ENCODE results near the gene VPS11. TPM values are rescaled to one million over a fixed set of nuclear protein-coding genes. Genes with fewer than 3 reads are reported as not detected.
A peak's percentile ranks its signal among the peaks of the same experiment; 100 is the strongest.
"Not testable (repeated sequence)": the region's sequence is repeated elsewhere in the genome, so short reads cannot be mapped to it uniquely, and the experiment has no call there.

VPS11 gene
- total RNA-seq, 2 experiments from 2014 or later = 30.1 to 31.2 TPM

DNA sequence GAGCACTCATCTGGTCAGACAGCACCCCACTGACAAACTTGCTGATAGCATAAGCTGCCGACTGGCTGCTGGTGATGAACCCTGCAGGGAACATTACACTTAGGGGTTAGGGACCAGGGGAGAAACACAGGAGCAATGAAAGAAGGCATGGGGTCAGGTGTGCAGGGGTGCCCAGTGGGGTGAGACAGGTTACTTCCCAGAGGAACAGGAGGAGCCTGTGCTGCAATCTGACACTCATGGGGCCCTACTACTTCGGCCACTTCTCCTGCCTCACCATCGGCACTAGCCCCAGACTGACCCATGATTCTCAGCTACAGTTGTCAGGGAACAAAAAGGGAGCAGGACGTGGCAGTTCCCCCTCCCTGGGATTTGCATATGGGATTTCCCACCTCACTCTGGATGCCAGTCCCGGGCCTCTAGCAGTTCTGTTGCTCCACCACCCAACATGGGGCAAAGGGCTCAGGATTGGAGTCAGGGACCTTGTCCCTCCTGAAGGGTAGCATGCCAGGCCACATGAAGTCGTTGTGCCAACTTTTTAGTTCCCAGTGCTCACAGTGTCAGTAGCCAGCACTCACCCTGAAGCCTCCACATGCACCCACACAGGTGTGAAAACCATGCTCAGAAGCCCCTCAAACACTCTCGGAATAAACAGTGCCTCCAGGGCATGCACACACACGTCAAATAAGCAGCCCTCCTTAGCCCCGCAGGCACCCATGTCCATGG lies 39.1 kb upstream of the VPS11 start:
- Mint-ChIP-seq H3K4me1 (peaks cover 33% of the 10 kb centered on the region), H3K4me3 (peak overlapping the region; percentile 71), H3K27me3 (no peaks in the 10 kb centered on the region), H3K9me3 (ENCODE audit: low read depth) (no peaks in the 10 kb centered on the region), H3K27ac (peak overlapping the region; percentile 83), H3K36me3 (peaks cover 14% of the 10 kb centered on the region)
- no peak for DNase-seq
- ATAC-seq = no peak
- CTCF ChIA-PET = interaction anchor here (1.0 kb wide), 1 partner anchor 10 kb away, joined by 4 read pairs; the partner anchor contains the start of genes RPS25 and TRAPPC4

- no peak for DNase-seq
- Mint-ChIP-seq H3K27me3 (no peaks in the 10 kb centered on the region), H3K4me3 (peak overlapping the region; percentile 71), H3K9me3 (ENCODE audit: low read depth) (no peaks in the 10 kb centered on the region), H3K4me1 (peaks cover 28% of the 10 kb centered on the region), H3K27ac (peak overlapping the region; percentile 83), H3K36me3 (peaks cover 12% of the 10 kb centered on the region)
- CTCF ChIA-PET = interaction anchor here (1.0 to 3.0 kb wide), 2 partner anchors 10 to 11 kb away, joined by 4 to 11 read pairs; partner anchors contain the start of genes RPS25 and TRAPPC4
- no peak for ATAC-seq
Measured at GRCh38 chr11:119029069-119029339, 38.6 kb upstream of the VPS11 start.

DNA sequence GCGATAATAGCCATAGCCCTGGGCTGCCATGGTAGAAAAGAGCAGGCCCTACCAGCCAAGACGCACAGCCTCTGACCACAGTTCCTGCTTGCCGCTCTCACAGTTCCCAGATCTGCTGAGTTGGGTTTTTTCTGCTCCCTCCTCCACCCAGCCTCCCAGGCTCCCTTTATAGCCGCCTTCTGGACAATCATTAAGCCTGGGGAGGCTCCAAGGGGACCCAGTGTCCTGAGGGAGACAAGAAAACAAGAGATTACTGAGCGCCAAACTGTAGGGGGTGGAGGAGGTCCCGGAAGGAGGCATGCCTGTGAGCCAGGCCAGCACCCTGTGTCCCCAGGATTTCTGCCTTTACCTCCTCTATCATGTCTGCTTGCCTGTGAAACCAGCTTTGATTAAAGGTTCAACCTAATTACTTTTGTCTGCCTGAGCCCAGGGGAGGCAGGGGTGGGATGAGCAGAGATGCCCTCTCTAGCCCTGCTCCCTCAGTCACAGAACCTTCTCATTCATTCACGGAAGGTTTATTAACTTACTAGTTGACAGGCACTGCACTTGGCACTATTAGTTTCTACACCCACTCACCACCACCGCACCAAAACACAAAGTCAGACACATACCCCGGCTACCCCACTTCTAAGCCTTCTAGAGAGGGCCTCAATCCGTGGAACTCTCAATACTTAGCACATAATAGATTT lies 38.1 kb upstream of the VPS11 start:
- ATAC-seq = no peak
- Mint-ChIP-seq H3K27me3 (no peaks in the 10 kb centered on the region), H3K4me1 (peaks cover 25% of the 10 kb centered on the region), H3K36me3 (peaks cover 9% of the 10 kb centered on the region), H3K27ac (peak overlapping the region; percentile 83), H3K4me3 (peak overlapping the region; percentile 71), H3K9me3 (ENCODE audit: low read depth) (no peaks in the 10 kb centered on the region)
- DNase-seq = no peak
- CTCF ChIA-PET = interaction anchor here (0.9 to 3.0 kb wide), 6 partner anchors 10 to 240 kb away, joined by 3 to 12 read pairs (median 5); partner anchors contain the start of genes CENATAC, TRAPPC4 and VPS11

DNA sequence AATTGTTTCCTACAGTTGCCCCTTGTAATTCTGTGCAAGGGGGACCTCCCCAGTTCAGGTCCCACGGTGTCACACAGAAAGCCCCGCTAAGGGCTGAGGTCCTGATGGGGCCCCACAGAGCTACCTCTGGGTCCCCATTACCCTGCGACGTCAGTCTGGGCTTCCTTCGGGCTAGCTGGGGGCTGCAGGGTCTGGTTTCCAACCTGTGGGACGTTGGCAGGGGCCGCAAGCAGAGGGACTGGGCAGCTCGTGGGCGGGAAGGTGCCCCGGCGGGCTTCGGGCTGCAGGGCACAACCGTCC lies 37.6 kb upstream of the VPS11 start:
- CTCF ChIA-PET = interaction anchor here (0.6 to 3.0 kb wide), 13 partner anchors 7 to 435 kb away, joined by 3 to 12 read pairs (median 3); partner anchors contain the start of genes CENATAC, RPS25, TRAPPC4 and VPS11
- Mint-ChIP-seq H3K9me3 (ENCODE audit: low read depth) (no peaks in the 10 kb centered on the region), H3K27me3 (no peaks in the 10 kb centered on the region), H3K36me3 (peaks cover 5% of the 10 kb centered on the region), H3K27ac (peak overlapping the region; percentile 83), H3K4me1 (peaks cover 21% of the 10 kb centered on the region), H3K4me3 (peak overlapping the region; percentile 71)
- ATAC-seq = no peak
- no peak for DNase-seq

- DNase-seq (peak; percentile 99), ATAC-seq (peak; percentile 97)
- Mint-ChIP-seq H3K27me3 (no peaks in the 10 kb centered on the region), H3K36me3 (peaks cover 4% of the 10 kb centered on the region), H3K4me1 (peaks cover 21% of the 10 kb centered on the region), H3K4me3 (peak within 1 kb of the TSS; percentile 71), H3K27ac (peak within 1 kb of the TSS; percentile 83), H3K9me3 (ENCODE audit: low read depth) (no peaks in the 10 kb centered on the region)
- CTCF ChIA-PET = interaction anchor here (0.6 to 3.1 kb wide), 19 partner anchors 8 to 435 kb away, joined by 3 to 12 read pairs (median 4); partner anchors contain the start of genes CENATAC, RPS25, TRAPPC4 and VPS11
Measured at GRCh38 chr11:119030329-119031047, 37.1 kb upstream of the VPS11 start, which contains the start of gene SLC37A4. Gene SLC37A4 (minus strand): TSS chr11:119030877.

- H3K4me1 Mint-ChIP-seq = peaks cover 21% of the 10 kb centered on the region
- H3K27ac Mint-ChIP-seq = no peak overlapping the region
- H3K4me3 Mint-ChIP-seq = no peak overlapping the region
- DNase-seq (no peak), ATAC-seq (no peak)
- H3K9me3 Mint-ChIP-seq (ENCODE audit: low read depth) = no peaks in the 10 kb centered on the region
- H3K27me3 Mint-ChIP-seq = no peaks in the 10 kb centered on the region
- H3K36me3 Mint-ChIP-seq = peaks cover 4% of the 10 kb centered on the region
- CTCF ChIA-PET = interaction anchor here (0.8 to 3.1 kb wide), 11 partner anchors 9 to 289 kb away, joined by 3 to 12 read pairs (median 7); partner anchors contain the start of genes BCL9L, CENATAC and TRAPPC4
Measured at GRCh38 chr11:119031912-119032280, 35.7 kb upstream of the VPS11 start.

GRCh38 chr11:119033421-119033820 lies 34.2 kb upstream of the VPS11 start:
- not testable (repeated sequence) for H3K9me3 Mint-ChIP-seq (ENCODE audit: low read depth); ATAC-seq; DNase-seq; H3K27ac Mint-ChIP-seq; H3K27me3 Mint-ChIP-seq; H3K4me3 Mint-ChIP-seq; H3K36me3 Mint-ChIP-seq
- H3K4me1 Mint-ChIP-seq = peaks cover 19% of the 10 kb centered on the region
- CTCF ChIA-PET = interaction anchor here (0.7 to 3.1 kb wide), 6 partner anchors 10 to 163 kb away, joined by 3 to 9 read pairs (median 4); partner anchors contain the start of gene HYOU1

DNA sequence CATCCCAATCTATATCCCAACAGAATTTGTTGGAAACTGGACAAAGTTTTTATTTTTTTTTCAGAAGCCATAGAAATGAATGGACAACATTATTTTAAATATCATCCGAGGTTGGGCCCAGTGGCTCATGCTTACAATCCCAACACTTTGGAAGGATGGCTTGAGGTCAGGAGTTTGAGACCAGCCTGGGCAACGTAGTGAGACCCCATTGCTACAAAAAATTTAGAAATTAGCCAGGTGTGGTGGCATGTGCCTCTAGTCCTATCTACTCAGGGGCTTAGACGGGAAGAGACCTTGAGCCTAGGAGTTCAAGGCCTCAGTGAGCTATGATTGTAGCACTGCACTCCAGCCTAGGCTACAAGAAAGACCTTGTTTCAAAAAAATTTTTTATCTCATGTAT lies 32.8 kb upstream of the VPS11 start:
- H3K27ac Mint-ChIP-seq = no peak overlapping the region
- H3K36me3 Mint-ChIP-seq = no peaks in the 10 kb centered on the region
- H3K4me3 Mint-ChIP-seq = no peak overlapping the region
- no peaks in the 10 kb centered on the region for H3K9me3 Mint-ChIP-seq (ENCODE audit: low read depth)
- peaks cover 2% of the 10 kb centered on the region for H3K27me3 Mint-ChIP-seq
- DNase-seq (no peak), ATAC-seq (no peak)
- H3K4me1 Mint-ChIP-seq = peaks cover 5% of the 10 kb centered on the region
- CTCF ChIA-PET = interaction anchor here (1.5 kb wide), 1 partner anchor 162 kb away, joined by 7 read pairs; no protein-coding TSS in a partner anchor

- Mint-ChIP-seq H3K4me3 (no peak overlapping the region), H3K36me3 (no peaks in the 10 kb centered on the region), H3K27ac (no peak overlapping the region), H3K27me3 (peaks cover 2% of the 10 kb centered on the region), H3K9me3 (ENCODE audit: low read depth) (no peaks in the 10 kb centered on the region), H3K4me1 (peaks cover 6% of the 10 kb centered on the region)
- ATAC-seq = no peak
- CTCF ChIA-PET = interaction anchor here (1.3 kb wide), 1 partner anchor 13 kb away, joined by 3 read pairs; no protein-coding TSS in a partner anchor
- no peak for DNase-seq
Measured at GRCh38 chr11:119038884-119039283, 28.7 kb upstream of the VPS11 start.

DNA sequence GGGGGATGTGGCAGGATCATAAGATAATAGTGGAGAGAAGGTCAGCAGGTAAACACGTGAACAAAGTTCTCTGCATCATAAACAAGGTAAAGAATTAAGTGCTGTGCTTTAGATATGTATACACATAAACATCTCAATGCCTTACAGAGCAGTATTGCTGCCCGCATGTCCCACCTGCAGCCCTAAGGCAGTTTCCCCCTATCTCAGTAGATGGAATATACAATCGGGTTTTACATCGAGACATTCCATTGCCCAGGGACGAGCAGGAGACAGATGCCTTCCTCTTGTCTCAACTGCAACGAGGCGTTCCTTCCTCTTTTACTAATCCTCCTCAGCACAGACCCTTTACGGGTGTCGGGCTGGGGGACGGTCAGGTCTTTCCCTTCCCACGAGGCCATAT lies 28.1 kb upstream of the VPS11 start:
- not testable (repeated sequence) for ATAC-seq; H3K36me3 Mint-ChIP-seq; H3K27ac Mint-ChIP-seq; DNase-seq; H3K27me3 Mint-ChIP-seq; H3K9me3 Mint-ChIP-seq (ENCODE audit: low read depth); H3K4me3 Mint-ChIP-seq; H3K4me1 Mint-ChIP-seq
- CTCF ChIA-PET = interaction anchor here (1.3 kb wide), 1 partner anchor 12 kb away, joined by 3 read pairs; no protein-coding TSS in a partner anchor

DNA sequence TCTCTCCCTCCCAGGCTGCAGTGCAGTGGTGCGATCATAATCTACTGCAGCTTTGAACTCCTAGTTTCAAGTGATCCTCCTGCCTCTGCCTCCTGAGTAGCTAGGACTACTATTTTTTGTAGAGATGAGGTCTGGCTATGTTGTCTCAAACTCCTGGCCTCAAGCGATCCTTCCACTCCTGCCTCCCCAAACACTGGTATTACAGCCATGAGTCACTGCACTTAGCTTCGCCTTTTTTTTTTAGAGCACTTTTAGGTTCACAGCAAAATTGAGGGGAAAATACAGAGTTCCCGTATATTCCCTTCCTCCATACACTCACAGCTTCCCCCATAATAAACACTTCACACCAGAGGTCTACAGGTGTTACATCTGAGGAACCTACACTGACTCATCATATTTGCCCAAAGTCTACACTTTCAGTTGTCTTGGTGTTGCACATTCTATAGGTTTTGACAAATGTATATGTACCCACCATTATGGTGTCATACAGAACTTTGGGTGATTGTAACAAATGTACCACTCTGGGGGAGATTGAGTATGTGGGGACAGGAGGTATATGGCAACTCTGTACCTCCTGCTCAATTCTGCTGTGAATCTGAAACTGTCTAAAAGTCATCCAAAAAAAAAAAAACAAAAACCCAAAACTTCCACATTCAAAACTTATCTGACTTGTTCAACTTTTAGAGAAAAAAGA lies 25.6 kb upstream of the VPS11 start:
- ATAC-seq = peak; percentile 23

GRCh38 chr11:119042927-119043326 lies 24.7 kb upstream of the VPS11 start:
- no peak overlapping the region for H3K27ac Mint-ChIP-seq
- H3K27me3 Mint-ChIP-seq = peaks cover 2% of the 10 kb centered on the region
- CTCF ChIA-PET = interaction anchor here (2.5 to 3.3 kb wide), 2 partner anchors 11 to 13 kb away, joined by 9 read pairs; partner anchors contain the start of gene HYOU1
- DNase-seq (no peak), ATAC-seq (no peak)
- peaks cover 17% of the 10 kb centered on the region for H3K36me3 Mint-ChIP-seq
- H3K4me1 Mint-ChIP-seq = peaks cover 6% of the 10 kb centered on the region
- no peak overlapping the region for H3K4me3 Mint-ChIP-seq
- no peaks in the 10 kb centered on the region for H3K9me3 Mint-ChIP-seq (ENCODE audit: low read depth)

More for the DNA sequence above, 25.6 kb upstream of the VPS11 start:
- peaks cover 6% of the 10 kb centered on the region for H3K4me1 Mint-ChIP-seq
- CTCF ChIA-PET = interaction anchor here (0.8 to 3.3 kb wide), 3 partner anchors 10 to 26 kb away, joined by 3 to 9 read pairs (median 3); partner anchors contain the start of genes RPS25 and VPS11
- no peaks in the 10 kb centered on the region for H3K9me3 Mint-ChIP-seq (ENCODE audit: low read depth)
- no peak for DNase-seq
- H3K36me3 Mint-ChIP-seq = peaks cover 10% of the 10 kb centered on the region
- no peak overlapping the region for H3K27ac Mint-ChIP-seq
- H3K27me3 Mint-ChIP-seq = peaks cover 2% of the 10 kb centered on the region
- no peak overlapping the region for H3K4me3 Mint-ChIP-seq

Measured in activated CD8-positive, alpha-beta memory T cell treated with anti-CD3 and anti-CD28 coated beads, Interleukin-2, amount 10 ng/mL, durations not matched to agents 7 days and 5 days (primary cell).